ENCODE data around the gene DNM3.

DNM3 gene

DNA sequence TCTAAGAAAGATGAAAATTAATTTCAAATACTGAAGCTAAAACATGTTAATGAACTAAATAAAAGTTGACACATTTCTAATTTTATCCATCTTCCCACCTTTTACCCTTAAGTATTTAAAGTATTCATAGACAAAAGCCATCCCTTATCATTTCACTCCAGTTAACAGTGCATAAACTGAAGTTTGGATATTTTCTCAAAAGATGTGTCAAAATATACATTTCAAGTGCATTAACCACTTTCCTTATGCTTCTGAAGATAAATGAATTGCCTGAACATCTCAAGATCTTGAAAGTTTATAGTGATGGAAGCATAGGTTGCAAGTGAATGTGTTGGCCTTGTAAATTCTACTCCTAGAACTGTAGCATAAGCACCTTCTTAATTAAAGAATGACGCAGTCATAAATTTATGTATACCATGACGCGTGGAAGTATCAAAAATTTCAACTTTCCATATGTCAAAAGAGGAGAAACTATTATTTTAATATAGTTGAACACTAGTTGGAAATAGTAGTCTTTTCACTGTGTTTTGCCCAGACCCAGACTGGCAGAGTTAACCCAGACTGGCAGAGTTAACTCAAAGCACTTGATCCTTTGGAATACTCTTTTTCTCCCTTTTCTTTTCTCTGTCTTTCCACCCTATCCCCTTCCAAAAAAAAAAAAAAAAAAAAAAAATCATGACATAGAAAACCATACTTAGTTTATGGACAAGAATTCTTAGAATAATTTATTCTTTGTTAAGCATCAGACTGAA is 296.6 kb downstream of the DNM3 start:
- no peaks in the 10 kb centered on the region; the same call in 1 of the 2 replicates for H3K36me3 ChIP-seq (ENCODE audit: low read length)
- no peak overlapping the region for H2AFZ ChIP-seq (ENCODE audit: low read depth, low read length, severe bottlenecking)
- no peaks in the 10 kb centered on the region for H3F3A ChIP-seq (ENCODE audit: insufficient read depth)
- H3K9me2 ChIP-seq (replicated peaks; ENCODE audit: insufficient read depth, low read length), result no peaks in the 10 kb centered on the region
- H4K20me1 ChIP-seq (ENCODE audit: low read depth, low read length), result no peaks in the 10 kb centered on the region
- H3K9ac ChIP-seq (ENCODE audit: low read length), result no peak overlapping the region
- TF ChIP-seq, protein P1, sequence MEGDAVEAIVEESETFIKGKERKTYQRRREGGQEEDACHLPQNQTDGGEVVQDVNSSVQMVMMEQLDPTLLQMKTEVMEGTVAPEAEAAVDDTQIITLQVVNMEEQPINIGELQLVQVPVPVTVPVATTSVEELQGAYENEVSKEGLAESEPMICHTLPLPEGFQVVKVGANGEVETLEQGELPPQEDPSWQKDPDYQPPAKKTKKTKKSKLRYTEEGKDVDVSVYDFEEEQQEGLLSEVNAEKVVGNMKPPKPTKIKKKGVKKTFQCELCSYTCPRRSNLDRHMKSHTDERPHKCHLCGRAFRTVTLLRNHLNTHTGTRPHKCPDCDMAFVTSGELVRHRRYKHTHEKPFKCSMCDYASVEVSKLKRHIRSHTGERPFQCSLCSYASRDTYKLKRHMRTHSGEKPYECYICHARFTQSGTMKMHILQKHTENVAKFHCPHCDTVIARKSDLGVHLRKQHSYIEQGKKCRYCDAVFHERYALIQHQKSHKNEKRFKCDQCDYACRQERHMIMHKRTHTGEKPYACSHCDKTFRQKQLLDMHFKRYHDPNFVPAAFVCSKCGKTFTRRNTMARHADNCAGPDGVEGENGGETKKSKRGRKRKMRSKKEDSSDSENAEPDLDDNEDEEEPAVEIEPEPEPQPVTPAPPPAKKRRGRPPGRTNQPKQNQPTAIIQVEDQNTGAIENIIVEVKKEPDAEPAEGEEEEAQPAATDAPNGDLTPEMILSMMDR (IDR thresholded peaks at IDR 0.05; ENCODE audit: insufficient read depth, low read length, poor library complexity, severe bottlenecking), result no peak
- no peak for TF ChIP-seq EZH2phosphoT487 (conservative IDR thresholded peaks at IDR 0.05; ENCODE audit: low read length)
- H3K27ac ChIP-seq (ENCODE audit: low read depth, low read length), result no peak overlapping the region
- no peak overlapping the region for H3K4me3 ChIP-seq (ENCODE audit: insufficient read depth, low read length, poor library complexity, severe bottlenecking)
- H3K27me3 ChIP-seq (ENCODE audit: low read length), result no peaks in the 10 kb centered on the region
- no peak overlapping the region for H3K4me2 ChIP-seq (ENCODE audit: low read depth, low read length, poor library complexity, severe bottlenecking)
- no peaks in the 10 kb centered on the region for H3K79me2 ChIP-seq (ENCODE audit: insufficient read depth, low read length)
- H3K9me3 ChIP-seq (ENCODE audit: insufficient read depth, low read length), result no peaks in the 10 kb centered on the region

DNA sequence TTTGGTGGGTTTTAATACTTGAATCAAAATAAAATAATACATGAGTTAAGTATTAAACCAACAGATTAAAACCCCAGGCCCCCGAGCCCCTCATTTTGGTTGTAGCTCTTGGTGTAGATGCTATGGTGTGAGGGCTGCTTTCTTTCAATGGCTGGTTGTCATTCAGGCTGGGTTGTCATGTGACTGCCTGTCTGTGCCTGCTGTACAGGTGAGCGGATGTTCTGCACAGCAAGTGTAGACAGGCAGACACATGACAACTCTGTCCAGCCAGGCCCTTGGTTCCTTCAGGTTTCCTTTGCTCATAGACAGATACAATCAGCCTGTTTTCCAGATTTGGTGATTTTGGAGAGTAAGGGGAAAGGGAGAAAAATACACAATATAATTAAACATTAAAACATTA is 297.3 kb downstream of the DNM3 start:
- TF ChIP-seq EZH2phosphoT487 (conservative IDR thresholded peaks at IDR 0.05; ENCODE audit: low read length), result no peak
- TF ChIP-seq, protein P1 (IDR thresholded peaks at IDR 0.05; ENCODE audit: insufficient read depth, low read length, poor library complexity, severe bottlenecking), result no peak
- Histone ChIP-seq H3K4me3 (ENCODE audit: insufficient read depth, low read length, poor library complexity, severe bottlenecking) (no peak overlapping the region), H3K79me2 (ENCODE audit: insufficient read depth, low read length) (no peaks in the 10 kb centered on the region), H3K9ac (ENCODE audit: low read length) (no peak overlapping the region), H3K9me2 (replicated peaks; ENCODE audit: insufficient read depth, low read length) (no peaks in the 10 kb centered on the region), H3F3A (ENCODE audit: insufficient read depth) (no peaks in the 10 kb centered on the region), H3K27ac (ENCODE audit: low read depth, low read length) (no peak overlapping the region), H3K27me3 (ENCODE audit: low read length) (no peaks in the 10 kb centered on the region), H2AFZ (ENCODE audit: low read depth, low read length, severe bottlenecking) (no peak overlapping the region), H3K9me3 (ENCODE audit: insufficient read depth, low read length) (no peaks in the 10 kb centered on the region), H4K20me1 (ENCODE audit: low read depth, low read length) (no peaks in the 10 kb centered on the region), H3K36me3 (ENCODE audit: low read length) (no peaks in the 10 kb centered on the region; the same call in 1 of the 2 replicates), H3K4me2 (ENCODE audit: low read depth, low read length, poor library complexity, severe bottlenecking) (no peak overlapping the region)

DNA sequence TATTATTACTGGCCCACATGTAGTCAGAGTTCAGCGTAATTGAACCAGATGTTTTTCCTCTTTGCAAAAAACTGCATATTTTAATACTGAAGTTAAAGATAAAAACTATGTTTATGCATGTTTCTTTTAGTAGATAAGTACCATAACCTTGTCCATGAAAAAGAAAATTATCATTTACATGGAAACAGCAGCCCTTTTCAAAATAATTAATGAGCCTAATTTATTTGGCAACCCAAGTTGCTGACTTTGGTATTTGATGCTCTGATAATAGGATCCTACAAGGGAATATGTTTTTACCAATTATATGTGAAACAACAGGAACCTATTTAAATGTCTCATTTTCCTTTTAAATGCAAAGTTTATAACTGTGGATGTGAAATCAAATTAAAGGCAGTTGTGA is 297.9 kb downstream of the DNM3 start:
- Histone ChIP-seq H3K9me3 (ENCODE audit: insufficient read depth, low read length) (no peaks in the 10 kb centered on the region), H3K9me2 (replicated peaks; ENCODE audit: insufficient read depth, low read length) (no peaks in the 10 kb centered on the region), H3K27me3 (ENCODE audit: low read length) (no peaks in the 10 kb centered on the region), H4K20me1 (ENCODE audit: low read depth, low read length) (no peaks in the 10 kb centered on the region), H3F3A (ENCODE audit: insufficient read depth) (no peaks in the 10 kb centered on the region), H3K9ac (ENCODE audit: low read length) (no peak overlapping the region), H3K4me2 (ENCODE audit: low read depth, low read length, poor library complexity, severe bottlenecking) (no peak overlapping the region), H3K79me2 (ENCODE audit: insufficient read depth, low read length) (no peaks in the 10 kb centered on the region), H2AFZ (ENCODE audit: low read depth, low read length, severe bottlenecking) (no peak overlapping the region), H3K36me3 (ENCODE audit: low read length) (no peaks in the 10 kb centered on the region; the same call in 1 of the 2 replicates), H3K27ac (ENCODE audit: low read depth, low read length) (no peak overlapping the region), H3K4me3 (ENCODE audit: insufficient read depth, low read length, poor library complexity, severe bottlenecking) (no peak overlapping the region)
- no peak for TF ChIP-seq EZH2phosphoT487 (conservative IDR thresholded peaks at IDR 0.05; ENCODE audit: low read length)
- TF ChIP-seq, protein P1 (IDR thresholded peaks at IDR 0.05; ENCODE audit: insufficient read depth, low read length, poor library complexity, severe bottlenecking), result no peak
